Measurements from ENCODE around the gene RTN4RL1. TPM values are rescaled to one million over a fixed set of nuclear protein-coding genes. Genes with fewer than 3 reads are reported as not detected.
A peak's percentile ranks its signal among the peaks of the same experiment; 100 is the strongest.
"Not testable (repeated sequence)": the region's sequence is repeated elsewhere in the genome, so short reads cannot be mapped to it uniquely, and the experiment has no call there.

Gene RTN4RL1
- total and polyA plus RNA-seq, 2 donors from 2014 or later: 2.0 to 10.7 TPM

DNA sequence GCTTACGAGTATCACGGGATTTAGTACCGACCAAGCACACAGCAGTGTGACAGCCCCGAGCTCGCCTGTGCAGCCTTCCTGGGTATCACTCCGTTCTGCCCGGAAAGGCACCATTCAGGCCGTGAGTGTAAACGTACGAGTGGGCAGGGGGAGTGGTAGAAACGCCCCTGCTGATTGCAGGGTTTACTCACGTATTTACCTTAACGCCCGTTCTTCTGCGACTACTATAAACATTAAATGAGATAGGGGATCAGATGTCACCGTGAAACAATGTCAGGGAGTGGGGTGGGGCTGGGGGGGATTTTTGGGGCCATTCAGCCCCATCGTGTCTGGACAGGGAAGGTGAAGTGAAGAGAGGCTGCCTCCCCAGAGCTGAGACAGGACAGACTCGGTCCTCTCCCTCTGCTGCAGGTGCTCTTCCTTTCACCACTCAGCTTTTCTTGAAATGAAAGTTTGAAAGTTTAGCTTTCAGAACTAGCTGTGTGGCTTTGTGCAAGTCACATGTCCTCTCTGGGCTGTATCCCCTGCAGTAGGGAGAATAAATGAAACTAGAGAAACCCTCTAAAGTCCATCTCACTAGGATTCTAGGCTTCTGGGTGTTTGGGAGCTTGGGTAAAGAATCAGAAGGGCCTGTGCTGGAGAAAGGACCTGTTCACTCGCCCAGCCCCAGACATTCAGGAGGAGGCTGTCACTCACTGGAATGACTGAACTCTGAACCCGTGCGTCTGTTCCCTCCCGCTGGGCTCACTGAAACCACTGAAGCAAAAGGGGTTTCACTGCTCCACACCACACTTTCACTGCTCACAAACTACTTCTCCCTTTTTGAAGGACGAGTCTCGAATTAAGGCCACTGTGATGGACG is 128.7 kb downstream of the RTN4RL1 start:
- Histone ChIP-seq H3K27ac (ENCODE audit: low read depth in 2 of 2, low read length in 2 of 2) (no peak overlapping the region), H3K4me1 (ENCODE audit: control insufficient read depth in 2 of 3, insufficient read depth in 2 of 3, low read depth in 1 of 3, low read length in 3 of 3) (no peaks in the 10 kb centered on the region), H3K4me3 (ENCODE audit: low read length in 3 of 3) (no peak overlapping the region), H3K9ac (ENCODE audit: low read length in 3 of 3) (no peak overlapping the region), H3K9me3 (ENCODE audit: control insufficient read depth in 2 of 3, insufficient read depth in 1 of 3, low read length in 3 of 3) (no peaks in the 10 kb centered on the region), H3K27me3 (ENCODE audit: control insufficient read depth, insufficient read depth, low read length) (no peaks in the 10 kb centered on the region), H3K36me3 (ENCODE audit: control insufficient read depth in 2 of 3, insufficient read depth in 3 of 3, low read length in 3 of 3) (peaks cover 5 to 36% (median 22%) of the 10 kb centered on the region in 3 donors)
- intact Hi-C loops (cut with DNase I): no loop called here
- TF ChIP-seq, protein P1, sequence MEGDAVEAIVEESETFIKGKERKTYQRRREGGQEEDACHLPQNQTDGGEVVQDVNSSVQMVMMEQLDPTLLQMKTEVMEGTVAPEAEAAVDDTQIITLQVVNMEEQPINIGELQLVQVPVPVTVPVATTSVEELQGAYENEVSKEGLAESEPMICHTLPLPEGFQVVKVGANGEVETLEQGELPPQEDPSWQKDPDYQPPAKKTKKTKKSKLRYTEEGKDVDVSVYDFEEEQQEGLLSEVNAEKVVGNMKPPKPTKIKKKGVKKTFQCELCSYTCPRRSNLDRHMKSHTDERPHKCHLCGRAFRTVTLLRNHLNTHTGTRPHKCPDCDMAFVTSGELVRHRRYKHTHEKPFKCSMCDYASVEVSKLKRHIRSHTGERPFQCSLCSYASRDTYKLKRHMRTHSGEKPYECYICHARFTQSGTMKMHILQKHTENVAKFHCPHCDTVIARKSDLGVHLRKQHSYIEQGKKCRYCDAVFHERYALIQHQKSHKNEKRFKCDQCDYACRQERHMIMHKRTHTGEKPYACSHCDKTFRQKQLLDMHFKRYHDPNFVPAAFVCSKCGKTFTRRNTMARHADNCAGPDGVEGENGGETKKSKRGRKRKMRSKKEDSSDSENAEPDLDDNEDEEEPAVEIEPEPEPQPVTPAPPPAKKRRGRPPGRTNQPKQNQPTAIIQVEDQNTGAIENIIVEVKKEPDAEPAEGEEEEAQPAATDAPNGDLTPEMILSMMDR (IDR thresholded peaks at IDR 0.05; ENCODE audit: borderline replicate concordance, extremely low read depth, insufficient read depth): no peak
- no peak for FAIRE-seq
- DNase-seq: peak in 1 of 5 donors; percentile 32

DNA sequence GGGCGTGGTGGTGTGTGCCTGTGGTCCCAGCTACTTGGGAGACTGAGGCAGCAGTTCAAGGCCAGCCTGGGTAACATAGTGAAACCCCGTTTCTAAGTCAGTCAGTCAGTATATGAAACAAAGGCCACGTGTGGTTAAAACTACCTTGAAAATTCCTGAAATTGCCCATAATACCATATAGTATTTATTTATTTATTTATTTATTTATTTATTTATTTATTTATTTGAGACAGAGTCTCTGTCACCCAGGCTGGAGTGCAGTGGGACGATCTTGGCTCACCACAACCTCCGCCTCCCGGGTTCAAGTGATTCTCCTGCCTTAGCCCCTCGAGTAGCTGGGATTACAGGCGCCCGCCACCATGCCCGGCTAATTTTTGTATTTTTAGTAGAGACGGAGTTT is 129.7 kb downstream of the RTN4RL1 start:
- not testable (repeated sequence) for FAIRE-seq; H3K27ac ChIP-seq (ENCODE audit: low read depth in 2 of 2, low read length in 2 of 2)

DNA sequence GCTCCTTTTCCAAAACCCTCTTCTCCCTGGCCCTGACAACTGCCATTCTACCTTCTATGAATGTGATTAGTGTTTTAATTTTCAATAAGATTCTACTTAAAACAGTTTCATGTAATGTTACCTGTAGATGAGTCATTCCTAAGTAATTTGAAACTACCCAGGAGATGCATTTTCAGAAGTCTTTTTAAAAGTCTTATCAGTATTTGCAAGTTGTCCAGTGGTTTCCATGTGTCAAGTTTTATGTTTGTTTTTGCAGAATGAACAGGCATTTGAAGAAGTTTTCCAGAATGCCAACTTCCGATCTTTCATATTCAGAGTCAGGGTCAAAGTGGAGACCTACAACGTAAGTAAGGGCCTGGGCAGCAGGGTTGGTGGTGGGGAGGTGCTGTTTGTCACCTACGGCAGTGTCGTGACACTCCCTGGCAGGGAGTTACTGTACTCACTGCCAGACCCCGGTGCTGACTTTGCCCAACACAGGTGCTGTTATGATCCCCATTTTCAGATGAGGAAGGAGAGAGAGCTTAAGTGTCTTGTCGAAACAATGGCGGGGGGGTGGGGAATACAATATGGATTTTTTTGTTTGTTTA is 130.3 kb downstream of the RTN4RL1 start:
- Histone ChIP-seq H3K27ac (ENCODE audit: low read depth in 2 of 2, low read length in 2 of 2) (no peak overlapping the region), H3K36me3 (ENCODE audit: control insufficient read depth in 2 of 3, insufficient read depth in 3 of 3, low read length in 3 of 3) (peaks cover 7 to 36% (median 22%) of the 10 kb centered on the region in 3 donors), H3K27me3 (ENCODE audit: control insufficient read depth, insufficient read depth, low read length) (no peaks in the 10 kb centered on the region), H3K4me3 (ENCODE audit: low read length in 3 of 3) (no peak overlapping the region), H3K9ac (ENCODE audit: low read length in 3 of 3) (no peak overlapping the region), H3K9me3 (ENCODE audit: control insufficient read depth in 2 of 3, insufficient read depth in 1 of 3, low read length in 3 of 3) (no peaks in the 10 kb centered on the region), H3K4me1 (ENCODE audit: control insufficient read depth in 2 of 3, insufficient read depth in 2 of 3, low read depth in 1 of 3, low read length in 3 of 3) (no peaks in the 10 kb centered on the region)
- intact Hi-C loops (cut with DNase I): no loop called here
- TF ChIP-seq, protein P1 (IDR thresholded peaks at IDR 0.05; ENCODE audit: borderline replicate concordance, extremely low read depth, insufficient read depth): no peak
- DNase-seq (no peak), FAIRE-seq (no peak)

More for the DNA sequence above, 129.7 kb downstream of the RTN4RL1 start:
- intact Hi-C loops (cut with DNase I); H3K27me3 ChIP-seq (ENCODE audit: control insufficient read depth, insufficient read depth, low read length); H3K4me1 ChIP-seq (ENCODE audit: control insufficient read depth in 2 of 3, insufficient read depth in 2 of 3, low read depth in 1 of 3, low read length in 3 of 3); H3K9ac ChIP-seq (ENCODE audit: low read length in 3 of 3); DNase-seq; H3K9me3 ChIP-seq (ENCODE audit: control insufficient read depth in 2 of 3, insufficient read depth in 1 of 3, low read length in 3 of 3); H3K4me3 ChIP-seq (ENCODE audit: low read length in 3 of 3): not testable (repeated sequence)
- peaks cover 7 to 36% (median 22%) of the 10 kb centered on the region in 3 donors for H3K36me3 ChIP-seq (ENCODE audit: control insufficient read depth in 2 of 3, insufficient read depth in 3 of 3, low read length in 3 of 3)

DNA sequence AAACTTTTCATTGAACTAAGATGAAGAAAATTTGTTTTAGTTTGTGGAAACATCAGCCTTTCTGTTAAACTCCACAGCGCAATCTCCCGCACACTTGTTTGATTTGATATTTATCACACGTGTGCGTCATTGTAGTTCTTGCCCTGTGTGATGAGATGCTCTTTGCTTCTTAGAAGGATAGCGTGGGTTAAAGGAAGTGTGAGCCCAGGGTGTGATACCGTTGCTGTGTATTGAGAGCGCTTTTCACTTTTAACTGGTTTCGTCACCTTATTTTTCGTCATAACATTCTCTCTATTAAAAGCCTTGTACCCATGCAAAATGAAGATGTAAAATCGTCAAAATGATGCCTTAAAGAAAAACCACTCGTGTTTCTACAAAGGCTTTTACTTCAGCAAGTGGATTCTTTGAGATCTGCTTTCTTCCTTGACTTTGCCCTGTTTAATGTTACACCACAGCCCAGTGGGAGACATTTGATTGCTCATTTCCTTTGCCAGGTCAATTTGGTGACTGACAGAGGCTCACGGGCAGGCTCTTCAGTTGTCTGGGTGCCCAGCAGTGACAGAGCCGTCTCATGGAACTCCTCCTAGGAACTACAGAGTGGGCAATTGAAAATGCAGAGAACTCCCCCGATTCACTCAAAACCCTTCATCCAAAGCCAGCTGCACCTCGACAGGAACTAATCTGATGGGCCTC is 134.2 kb downstream of the RTN4RL1 start:
- H3K9ac ChIP-seq (ENCODE audit: low read length in 3 of 3): no peak overlapping the region
- peaks cover 0 to under 1% (median 0%) of the 10 kb centered on the region in 3 donors for H3K9me3 ChIP-seq (ENCODE audit: control insufficient read depth in 2 of 3, insufficient read depth in 1 of 3, low read length in 3 of 3)
- H3K4me3 ChIP-seq (ENCODE audit: low read length in 3 of 3): no peak overlapping the region
- no peaks in the 10 kb centered on the region for H3K27me3 ChIP-seq (ENCODE audit: control insufficient read depth, insufficient read depth, low read length)
- H3K27ac ChIP-seq (ENCODE audit: low read depth in 2 of 2, low read length in 2 of 2): no peak overlapping the region
- no peak for DNase-seq
- peaks cover 11 to 35% (median 12%) of the 10 kb centered on the region in 3 donors for H3K36me3 ChIP-seq (ENCODE audit: control insufficient read depth in 2 of 3, insufficient read depth in 3 of 3, low read length in 3 of 3)
- FAIRE-seq: no peak
- intact Hi-C loops (cut with DNase I): no loop called here
- TF ChIP-seq, protein P1 (IDR thresholded peaks at IDR 0.05; ENCODE audit: borderline replicate concordance, extremely low read depth, insufficient read depth): no peak
- no peaks in the 10 kb centered on the region for H3K4me1 ChIP-seq (ENCODE audit: control insufficient read depth in 2 of 3, insufficient read depth in 2 of 3, low read depth in 1 of 3, low read length in 3 of 3)
